HG02973 (cell line): ENCODE measurements around the gene OR52K1.

ENCODE experiments used
- ATAC-seq: cut with Tn5 transposase; IDR thresholded peaks from one replicate; pipeline ENCODE4 v1.9.1; 2021; ENCODE audit warnings: moderate library complexity; ENCODE audit not compliant: unreplicated experiment

The OR52K1 gene

DNA sequence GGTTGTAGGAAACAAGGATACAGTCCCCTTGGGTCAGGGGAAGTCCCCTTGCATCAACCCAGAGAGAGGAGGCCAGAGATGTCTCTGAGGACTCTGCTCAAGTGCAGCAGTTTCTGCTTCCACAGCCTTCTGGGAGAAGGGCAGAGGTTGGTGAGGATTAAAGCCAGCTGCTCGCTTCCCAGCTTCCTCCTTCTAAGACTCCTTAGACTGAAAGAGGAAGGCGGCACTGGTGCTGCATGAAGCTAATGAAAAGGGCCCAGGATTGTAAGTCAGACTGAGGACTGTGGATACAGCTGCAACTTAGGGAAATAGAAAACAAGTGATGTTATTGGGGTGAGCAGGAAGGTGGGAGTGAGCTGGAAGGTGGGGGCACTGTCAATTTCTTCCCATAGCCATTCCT lies at the start of gene OR52K1:
TSS of gene OR52K1 (plus strand) at position 202 of the 400 bp plus-strand sequence. CDS start 6,255 bp downstream, outside the sequence.
- no peak for ATAC-seq

DNA sequence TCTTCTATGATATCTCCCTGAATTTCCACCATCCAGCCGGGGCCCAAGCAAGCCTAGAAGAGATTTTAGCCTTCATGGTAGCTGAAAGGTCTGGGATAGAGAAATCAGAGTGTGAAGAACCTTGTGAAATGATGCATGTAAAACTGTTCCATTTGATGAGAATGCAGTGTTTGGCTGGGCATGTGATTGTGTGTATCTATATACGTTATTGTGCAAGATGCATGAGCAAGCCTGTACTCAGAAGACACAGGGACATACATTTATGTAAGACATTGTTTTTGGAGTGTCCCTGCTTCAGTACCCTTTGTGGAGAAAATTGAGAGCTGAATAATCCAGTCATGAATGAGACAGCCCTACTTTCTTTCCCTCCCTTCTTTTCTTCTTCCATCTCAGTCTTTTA lies 48.6 kb upstream of the OR52K1 start:
- no peak for ATAC-seq

DNA sequence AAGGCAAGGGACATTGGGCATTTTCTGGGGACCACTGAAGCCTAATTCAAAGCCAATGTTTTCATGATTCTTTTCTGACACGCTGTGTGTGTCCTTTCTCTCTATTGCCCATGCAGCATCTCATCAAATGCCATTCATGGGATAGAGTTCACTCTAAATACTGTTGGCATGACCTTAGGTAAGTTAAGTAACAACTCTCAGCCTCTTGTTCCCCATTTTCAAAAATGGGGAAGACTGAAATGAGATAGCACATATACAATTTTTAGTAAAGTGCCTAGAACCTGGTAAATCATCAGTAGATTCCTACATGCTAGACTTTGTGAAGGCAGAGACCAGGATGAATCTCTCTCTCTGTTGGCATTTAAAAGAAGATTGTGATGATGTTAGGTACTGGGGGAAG lies 46.0 kb upstream of the OR52K1 start:
- ATAC-seq, result no peak

DNA sequence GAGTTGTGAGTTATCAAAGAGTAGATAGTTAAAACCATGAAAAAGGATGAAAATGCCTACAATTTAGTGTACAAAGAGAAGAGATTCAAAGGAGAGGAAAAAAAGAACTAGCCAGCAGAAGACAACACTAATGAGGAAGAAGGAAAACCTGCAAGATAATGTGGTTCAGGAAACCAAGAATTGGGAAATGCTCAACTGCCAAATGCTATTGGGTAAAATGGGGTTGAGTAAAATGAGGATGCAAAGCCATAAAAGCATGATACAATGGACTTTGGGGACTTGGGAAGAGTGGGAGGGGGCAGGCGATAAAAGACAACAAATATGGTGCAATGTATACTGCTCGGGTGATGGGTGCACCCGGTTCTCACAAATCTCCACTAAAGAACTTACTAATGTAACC lies 40.9 kb upstream of the OR52K1 start:
- ATAC-seq, result no peak

DNA sequence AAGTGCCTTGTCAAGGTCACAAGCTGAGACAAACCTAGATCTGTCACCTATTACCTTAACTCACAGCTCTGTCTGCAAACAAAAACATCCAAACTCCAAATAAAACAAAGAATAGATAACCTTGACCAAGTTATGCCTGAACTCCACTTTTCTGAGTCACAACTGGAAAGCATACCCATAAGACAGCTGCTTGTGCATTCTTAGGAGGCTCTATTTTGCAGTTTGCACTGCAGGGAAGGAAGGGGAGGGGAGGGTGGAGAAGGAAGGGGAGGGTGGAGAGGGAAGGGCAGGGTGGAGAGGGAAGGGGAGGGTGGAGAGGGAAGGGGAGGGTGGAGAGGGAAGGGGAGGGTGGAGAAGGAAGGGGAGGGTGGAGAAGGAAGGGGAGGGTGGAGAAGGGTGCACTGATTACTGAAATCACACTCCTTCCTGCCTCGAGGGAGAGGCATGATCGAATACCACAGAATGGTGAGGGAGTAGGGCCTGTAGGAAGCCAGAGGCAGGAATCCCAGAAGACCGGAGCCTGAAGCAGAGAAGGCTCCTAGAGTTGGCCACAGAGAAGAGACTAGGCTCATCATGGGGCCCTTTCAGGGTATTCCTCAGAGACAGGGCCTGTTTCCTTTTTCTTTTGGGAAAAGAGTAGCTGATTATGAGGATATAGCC lies 39.1 kb upstream of the OR52K1 start:
- no peak for ATAC-seq

DNA sequence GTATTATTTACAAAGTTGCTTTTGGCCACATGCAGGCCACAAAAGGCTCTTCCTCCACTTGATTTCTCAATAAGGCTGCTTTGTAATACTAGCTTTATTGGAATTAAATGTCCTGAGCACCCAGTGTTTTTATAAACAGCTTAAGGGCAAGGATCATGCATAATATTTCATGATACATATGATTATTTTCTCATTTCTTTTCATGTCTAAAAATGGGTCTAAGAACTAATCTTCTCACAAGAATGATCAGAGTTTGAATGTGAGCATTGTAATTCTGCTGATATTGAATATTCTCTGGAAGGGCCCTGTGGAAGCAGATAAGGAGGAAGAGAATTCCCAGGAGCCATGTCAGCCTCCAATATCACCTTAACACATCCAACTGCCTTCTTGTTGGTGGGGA lies 33.5 kb upstream of the OR52K1 start, which contains the start of gene OR52K2:
TSS of gene OR52K2 (plus strand) at position 301 of the 400 bp plus-strand sequence. CDS start at position 346, 45 bp downstream.
- ATAC-seq, result no peak

DNA sequence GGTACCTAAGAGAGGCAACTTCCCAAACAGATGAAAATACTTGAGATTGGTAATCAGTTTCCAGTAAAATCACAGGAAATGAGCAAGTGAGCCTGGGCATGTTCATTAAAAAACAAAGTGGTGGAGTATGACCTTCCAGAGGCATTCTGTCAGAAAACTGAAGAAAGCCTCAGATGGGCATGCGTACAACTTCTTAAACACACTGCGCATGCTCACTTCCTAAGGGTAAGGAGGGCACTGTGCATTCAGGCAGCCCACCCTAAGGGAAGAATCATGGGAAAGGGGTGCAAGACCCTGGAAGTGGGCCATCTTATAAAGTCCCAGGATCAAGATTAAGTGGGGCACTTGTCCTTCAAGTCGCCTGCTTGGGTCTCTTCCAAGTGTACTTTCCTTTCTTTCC lies 29.3 kb upstream of the OR52K1 start:
- ATAC-seq, result no peak

DNA sequence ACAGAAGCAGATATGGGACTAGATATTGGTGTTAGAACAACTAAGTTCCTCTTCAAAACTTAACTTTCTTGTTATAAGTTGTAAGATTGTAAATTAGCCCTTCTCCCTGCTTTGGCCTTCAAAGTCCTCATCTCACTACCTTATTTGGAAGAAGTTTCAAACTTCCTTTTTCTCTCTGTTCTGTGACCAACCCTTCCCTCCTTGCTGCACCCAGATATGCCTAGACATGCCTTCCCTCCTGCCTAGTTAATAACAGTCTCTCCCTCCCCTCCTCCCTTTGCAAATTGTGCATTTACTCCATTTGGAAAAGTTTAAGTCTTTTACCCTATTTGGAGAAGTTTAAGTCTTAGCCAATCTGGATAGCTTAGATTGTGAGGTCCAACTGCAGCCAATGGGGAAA lies 28.4 kb upstream of the OR52K1 start:
- no peak for ATAC-seq

DNA sequence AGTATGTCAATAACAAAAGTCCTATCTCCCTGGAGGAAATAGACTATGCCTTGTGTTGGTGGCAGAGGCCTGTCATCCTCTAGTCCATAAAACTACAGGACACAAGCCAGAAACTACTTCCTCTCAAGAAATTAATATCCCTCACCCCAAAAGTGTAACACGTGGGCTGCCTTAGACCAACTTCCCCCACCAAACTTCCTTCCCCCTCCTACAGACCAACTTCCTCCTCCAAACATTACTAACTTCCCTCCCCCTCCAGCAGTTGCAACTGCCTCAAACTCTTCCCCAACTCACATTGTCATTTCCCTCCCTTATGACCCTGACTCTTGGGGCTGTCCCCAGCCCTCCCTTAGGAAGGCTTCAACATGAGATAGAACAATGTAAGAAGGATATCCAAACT lies 27.0 kb upstream of the OR52K1 start:
- ATAC-seq, result no peak

DNA sequence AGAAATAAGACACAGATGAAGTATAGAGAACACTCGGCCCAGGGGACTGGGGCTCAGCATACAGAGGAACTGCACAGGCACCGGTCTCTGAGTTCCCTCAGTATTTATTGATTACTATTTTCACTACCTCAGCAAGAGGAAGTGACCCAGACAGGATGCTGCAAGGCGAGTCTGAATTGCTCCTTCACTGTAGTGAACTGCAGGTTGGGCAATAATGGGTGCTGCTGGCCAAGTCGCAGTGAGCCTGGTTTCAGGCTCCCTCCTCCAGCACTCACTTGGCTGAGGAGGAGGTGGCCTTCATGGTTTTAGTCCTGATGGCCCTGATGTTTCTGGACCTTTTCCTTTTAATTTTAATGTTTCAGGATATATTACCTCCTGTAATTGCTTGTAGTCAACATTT lies 22.9 kb upstream of the OR52K1 start:
- peak; percentile 71 for ATAC-seq

DNA sequence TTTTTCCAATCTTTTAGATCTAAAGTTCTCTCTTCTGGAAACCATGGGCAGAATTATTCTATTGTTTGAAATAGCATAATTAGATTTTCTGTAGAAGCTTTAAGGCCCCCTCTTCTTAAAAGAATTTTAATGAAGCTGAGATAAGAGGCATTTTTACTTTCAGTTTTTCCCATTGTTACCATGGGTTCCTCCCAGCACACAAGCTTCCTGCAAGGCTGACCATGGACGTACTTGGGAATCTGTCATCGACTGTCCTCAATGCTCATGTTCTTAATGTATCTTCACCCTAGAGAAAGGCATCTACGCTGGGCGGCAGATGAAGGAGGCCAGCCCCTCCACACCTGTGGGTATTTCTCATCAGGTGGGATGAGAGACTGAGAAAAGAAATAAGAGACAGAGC lies 22.3 kb upstream of the OR52K1 start:
- no peak for ATAC-seq

DNA sequence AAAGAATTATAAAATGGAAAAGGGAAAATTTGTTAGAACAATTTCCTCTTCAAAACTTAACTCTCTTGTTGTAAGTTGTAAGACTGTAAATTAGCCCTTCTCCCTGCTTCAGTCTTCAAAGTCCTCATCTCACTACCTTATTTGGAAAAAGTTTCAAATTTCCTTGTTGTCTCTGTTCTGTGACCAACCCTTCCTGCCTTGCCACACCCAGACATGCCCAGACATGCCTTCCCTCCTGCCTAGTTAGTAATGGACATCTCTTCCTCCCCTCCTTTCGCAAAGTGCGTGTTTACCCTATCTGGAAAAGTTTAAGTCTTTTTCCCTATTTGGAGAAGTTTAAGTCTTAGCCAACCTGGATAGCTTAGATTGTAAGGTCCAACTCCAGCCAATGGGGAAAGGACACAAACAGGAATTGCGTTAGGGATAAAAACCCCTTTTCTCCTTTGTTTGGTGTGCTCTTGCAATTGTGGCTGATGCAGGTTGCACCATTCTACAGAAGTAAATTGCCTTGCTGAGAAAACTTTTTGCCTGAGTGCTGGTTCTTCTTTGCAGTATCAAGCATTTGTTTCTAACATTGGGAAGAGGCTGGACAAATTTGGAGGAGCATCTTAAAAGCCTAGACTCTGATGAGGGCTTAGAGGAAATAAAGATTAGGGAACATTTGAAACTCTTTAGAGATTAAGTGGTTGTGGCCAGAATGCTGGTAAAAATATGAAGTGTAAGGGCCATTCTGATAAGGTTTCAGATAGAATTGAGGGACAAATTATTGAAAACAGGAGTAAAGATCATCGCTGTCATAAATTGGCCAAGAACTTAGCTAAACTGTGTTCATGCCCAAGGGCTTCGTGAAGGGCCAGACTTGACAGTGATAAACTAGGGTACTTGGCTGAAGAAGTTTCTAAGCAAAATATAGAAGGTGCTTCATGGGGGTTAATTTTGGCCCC lies 18.0 kb upstream of the OR52K1 start:
- no peak for ATAC-seq

DNA sequence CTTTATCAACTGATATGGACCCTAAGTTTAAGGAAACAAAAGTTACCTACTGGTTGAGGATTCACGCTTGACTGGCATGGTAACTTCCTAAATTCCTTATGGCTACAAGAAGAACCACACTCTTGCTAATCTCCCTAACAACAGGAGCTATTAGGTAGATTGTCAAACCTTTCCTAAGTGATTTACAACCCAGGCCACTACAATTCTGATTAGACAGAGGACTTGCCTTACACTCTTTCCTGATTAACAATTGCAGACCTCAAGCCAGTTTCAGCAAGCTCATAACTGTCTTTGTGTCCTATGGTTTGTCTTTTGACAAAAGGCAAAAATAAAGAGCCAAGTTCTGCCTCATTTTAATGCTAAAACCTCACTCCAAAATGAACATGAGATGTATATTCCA lies 17.0 kb upstream of the OR52K1 start:
- ATAC-seq, result no peak

DNA sequence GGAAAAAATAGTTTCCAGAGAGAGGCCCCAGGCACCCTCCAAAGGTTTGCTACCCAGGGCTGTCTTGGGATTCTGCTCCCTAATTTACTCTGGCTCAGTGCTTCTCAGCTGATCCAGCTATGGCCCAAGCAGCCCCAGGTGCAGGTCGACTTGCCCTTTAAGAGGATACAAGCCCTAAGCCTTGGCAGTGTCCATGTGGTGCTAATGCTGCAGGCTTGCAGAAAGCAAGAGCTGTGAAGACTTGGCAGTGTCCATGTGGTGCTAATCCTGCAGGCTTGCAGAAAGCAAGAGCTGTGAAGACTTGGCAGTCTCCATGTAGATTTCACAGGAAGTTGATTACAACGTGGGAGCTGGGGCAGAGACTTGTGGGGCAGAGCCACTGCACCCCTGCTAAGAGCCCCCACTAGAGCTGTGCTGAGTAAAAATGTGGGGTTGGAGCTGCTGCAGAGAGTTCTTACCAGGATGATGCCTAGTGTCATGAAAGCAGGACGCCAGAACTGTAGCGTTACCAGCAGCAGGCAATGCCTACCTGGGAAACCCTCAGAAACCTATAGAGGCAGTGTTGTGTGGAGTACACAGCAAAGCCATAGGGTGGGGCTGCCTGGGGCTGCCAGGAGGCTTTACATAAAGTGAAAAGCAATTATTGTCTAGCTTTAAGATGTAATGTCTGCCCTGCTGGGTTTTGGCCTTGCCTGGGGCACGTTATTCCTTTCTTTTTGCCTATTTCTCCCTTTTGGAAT lies 16.1 kb upstream of the OR52K1 start:
- ATAC-seq, result no peak

DNA sequence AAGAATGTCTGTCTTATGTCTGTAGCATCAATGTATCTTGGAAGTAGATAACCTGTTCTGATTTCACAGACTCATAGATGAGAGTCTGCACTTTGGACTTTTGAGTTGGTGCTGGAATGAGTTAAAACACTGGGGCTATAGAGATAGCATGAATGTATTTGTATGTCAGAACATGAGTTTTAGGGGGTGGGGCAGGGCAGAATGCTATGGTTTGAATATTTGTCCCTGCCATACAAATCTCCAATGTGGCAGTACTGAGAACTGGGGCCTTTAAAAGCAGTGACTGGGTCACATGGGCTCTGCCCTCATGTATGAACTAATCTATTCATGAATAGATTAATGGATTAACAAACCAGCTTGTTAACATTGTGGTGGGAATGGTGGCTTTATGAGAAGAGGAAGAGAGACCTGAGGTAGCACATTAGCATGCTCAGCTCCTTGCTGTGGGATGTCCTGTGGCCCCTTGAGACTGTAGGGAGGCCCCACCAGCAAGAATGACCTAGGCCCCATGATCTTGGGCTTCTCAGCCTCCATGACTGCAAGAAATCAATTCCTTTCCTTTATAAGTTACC lies 15.5 kb upstream of the OR52K1 start:
- no peak for ATAC-seq

DNA sequence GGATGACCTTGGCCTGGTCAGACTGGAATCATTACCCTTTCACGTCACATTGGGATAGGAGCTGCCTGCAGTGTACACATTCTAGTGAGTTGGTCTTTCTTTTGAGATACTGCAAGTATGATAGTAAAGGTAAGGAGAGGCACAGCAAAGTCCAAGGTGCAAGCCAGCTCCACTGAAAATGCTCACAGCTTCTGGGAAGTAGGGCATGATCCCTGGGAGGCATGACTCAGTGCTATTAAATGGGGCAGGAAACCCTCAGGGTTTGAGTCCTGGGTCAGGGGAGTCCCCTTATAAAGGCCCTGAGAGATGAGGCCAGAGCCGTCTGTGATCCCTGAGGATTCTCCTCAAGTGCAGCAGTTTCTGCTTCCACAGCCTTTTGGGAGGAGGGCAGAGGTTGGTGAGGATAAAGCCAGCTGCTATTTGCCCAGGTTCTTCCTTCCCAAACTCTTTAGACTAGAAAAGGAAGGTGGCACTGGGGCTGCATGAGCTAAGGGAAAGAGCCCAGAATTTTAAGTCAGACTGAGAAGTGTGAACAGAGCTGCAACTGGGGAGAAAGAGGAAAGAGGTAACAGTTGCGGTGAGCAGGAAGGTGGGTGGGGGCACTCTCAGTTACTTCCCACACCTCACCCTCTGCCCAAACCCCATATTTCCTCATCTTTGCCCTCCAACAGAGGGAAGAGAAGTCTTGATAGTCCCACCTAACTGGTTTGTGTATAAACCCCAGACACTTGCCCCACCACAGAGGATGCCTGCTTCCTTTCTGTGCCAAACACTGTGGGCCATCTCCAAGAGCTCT lies 14.4 kb upstream of the OR52K1 start:
- no peak for ATAC-seq

DNA sequence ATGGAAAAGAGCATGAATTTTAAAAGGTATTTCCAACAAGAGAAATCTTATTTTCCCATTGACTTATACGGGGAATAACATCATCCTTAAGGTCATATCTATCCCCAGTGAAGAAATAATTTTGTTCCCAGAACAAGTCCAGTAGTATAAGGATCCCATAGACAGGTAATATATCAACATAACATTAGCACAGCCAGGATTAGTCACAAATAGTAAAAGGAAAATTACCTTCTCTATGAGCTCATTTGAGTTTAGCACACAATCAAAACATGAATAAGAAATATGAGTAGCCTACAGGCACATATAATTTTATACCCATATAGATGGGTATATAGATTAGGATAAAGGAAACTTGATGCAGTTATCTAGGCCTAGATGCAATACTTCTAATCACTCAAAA lies 2.8 kb upstream of the OR52K1 start:
- no peak for ATAC-seq

DNA sequence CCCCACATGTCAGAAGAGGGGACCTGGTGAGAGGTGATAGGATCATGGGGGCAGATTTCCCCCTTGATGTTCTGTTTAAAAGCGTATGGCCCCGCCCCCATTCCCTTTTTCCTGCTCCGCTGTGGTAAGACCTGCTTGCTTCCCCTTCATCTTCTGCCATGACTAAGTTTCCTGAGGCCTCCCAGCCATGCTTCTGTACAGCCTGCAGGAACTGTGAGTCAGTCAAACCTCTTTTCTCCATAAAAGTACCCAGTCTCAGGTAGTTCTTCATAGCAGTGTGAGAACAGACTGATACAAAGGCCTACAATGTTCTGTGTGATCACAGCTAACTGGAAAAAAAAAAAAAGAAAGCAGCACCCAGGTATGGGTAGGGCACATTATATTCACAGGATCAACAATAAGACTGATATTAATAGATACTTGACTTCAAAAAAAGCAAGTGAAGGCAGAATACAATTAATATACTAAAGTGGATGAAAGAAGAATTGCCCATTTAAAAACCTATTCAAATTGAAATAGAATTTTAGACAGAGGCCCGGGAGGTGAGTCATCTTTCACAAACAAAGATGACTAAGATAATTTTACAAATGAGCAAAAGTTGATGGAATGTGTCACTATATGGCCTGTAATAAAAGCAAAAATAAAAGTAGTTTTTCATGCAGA lies 1.7 kb upstream of the OR52K1 start:
- ATAC-seq, result no peak

DNA sequence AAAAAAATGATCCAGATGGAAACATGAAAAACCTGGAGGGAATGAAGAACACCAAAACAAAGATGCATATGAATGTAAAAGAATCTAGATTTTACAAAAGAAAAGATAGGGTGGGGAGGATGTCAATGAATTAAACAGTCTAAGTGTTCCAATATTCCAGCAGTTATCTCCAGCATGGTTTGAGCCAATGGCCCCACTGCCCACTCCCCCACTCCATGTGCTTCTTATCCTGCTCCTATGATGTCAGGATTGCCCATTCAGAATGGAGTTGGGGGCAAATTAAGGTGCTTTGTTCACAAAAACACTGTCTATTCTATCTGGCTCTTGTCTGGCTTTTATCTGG lies 1.2 kb upstream of the OR52K1 start:
- ATAC-seq, result no peak

DNA sequence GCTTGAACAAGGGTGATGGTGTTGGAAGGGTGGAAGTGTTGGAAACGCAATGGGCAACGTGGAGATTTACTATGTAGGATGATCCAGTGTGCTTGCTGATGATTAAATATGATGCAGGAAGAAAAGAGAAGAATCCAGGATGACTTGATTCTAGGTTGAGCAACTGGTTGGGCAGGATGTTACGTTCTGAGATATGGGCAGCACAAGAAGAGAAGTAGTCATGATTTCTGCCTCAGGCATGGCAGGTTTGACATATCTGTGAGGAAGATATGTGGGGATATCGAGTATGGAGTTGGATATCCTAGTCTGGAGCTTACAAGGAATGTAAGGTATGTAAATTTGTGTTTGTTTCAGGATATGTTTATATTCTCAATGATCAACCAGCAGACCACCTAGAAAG lies 1.9 kb downstream of the OR52K1 start:
- ATAC-seq, result no peak
